HG03280 (cell line): Measurements from ENCODE around the gene PTPN11.
"Not testable (repeated sequence)": the region's sequence is repeated elsewhere in the genome, so short reads cannot be mapped to it uniquely, and the experiment has no call there.

ENCODE experiments used
- ATAC-seq: cut with Tn5 transposase; IDR thresholded peaks from one replicate; pipeline ENCODE4 v1.9.1; 2021; ENCODE audit warnings: mild to moderate bottlenecking, moderate library complexity; ENCODE audit not compliant: unreplicated experiment

PTPN11 gene

GRCh38 chr12:112447106-112447505 lies 28.4 kb downstream of the PTPN11 start:
- no peak for ATAC-seq

- not testable (repeated sequence) for ATAC-seq
These were observed 29.4 kb downstream of the PTPN11 start for GRCh38 chr12:112448165-112448564.

- no peak for ATAC-seq
These were observed 32.0 kb downstream of the PTPN11 start for GRCh38 chr12:112450725-112451124.

- no peak for ATAC-seq
These were observed 37.3 kb downstream of the PTPN11 start for GRCh38 chr12:112456029-112456428.

- ATAC-seq, result not testable (repeated sequence)
These were observed 38.4 kb downstream of the PTPN11 start for GRCh38 chr12:112457142-112457541.

- no peak for ATAC-seq
These were observed 39.6 kb downstream of the PTPN11 start for GRCh38 chr12:112458330-112458729.

- ATAC-seq, result no peak
These were observed 40.0 kb downstream of the PTPN11 start for GRCh38 chr12:112458751-112459150.

GRCh38 chr12:112463478-112463877 lies 44.7 kb downstream of the PTPN11 start:
- no peak for ATAC-seq

- no peak for ATAC-seq
These were observed 45.9 kb downstream of the PTPN11 start for GRCh38 chr12:112464605-112465004.

GRCh38 chr12:112466011-112466422 lies 47.3 kb downstream of the PTPN11 start:
- no peak for ATAC-seq

GRCh38 chr12:112466835-112467234 lies 48.1 kb downstream of the PTPN11 start:
- ATAC-seq, result no peak

- no peak for ATAC-seq
These were observed 49.3 kb downstream of the PTPN11 start for GRCh38 chr12:112468046-112468445.

GRCh38 chr12:112473056-112473455 lies 54.3 kb downstream of the PTPN11 start:
- ATAC-seq, result no peak

GRCh38 chr12:112479413-112479812 lies 60.7 kb downstream of the PTPN11 start:
- ATAC-seq, result no peak

GRCh38 chr12:112480931-112481330 lies 62.2 kb downstream of the PTPN11 start:
- ATAC-seq, result no peak

- ATAC-seq, result no peak
These were observed 64.0 kb downstream of the PTPN11 start for GRCh38 chr12:112482733-112483132.

GRCh38 chr12:112486361-112486760 lies 67.6 kb downstream of the PTPN11 start:
- no peak for ATAC-seq

- ATAC-seq, result no peak
These were observed 69.6 kb downstream of the PTPN11 start for GRCh38 chr12:112488257-112488876.

- no peak for ATAC-seq
These were observed 70.7 kb downstream of the PTPN11 start for GRCh38 chr12:112489456-112489855.

- ATAC-seq, result peak; percentile 73
These were observed 77.7 kb downstream of the PTPN11 start for GRCh38 chr12:112496496-112496895.

- ATAC-seq, result no peak
These were observed 79.8 kb downstream of the PTPN11 start for GRCh38 chr12:112498580-112498979.

GRCh38 chr12:112503512-112503911 lies 84.8 kb downstream of the PTPN11 start:
- no peak for ATAC-seq

GRCh38 chr12:112506513-112507166 lies 87.9 kb downstream of the PTPN11 start:
- ATAC-seq, result no peak
